ENCODE measurements around the gene ABTB2.

Gene ABTB2

GRCh38 chr11:34366522-34366921 lies 8.7 kb upstream of the ABTB2 start:
- DNase-seq = peak; percentile 60
- in situ Hi-C loops (cut with HindIII; ENCODE audit: low pct_ligation_motif_present, low pct_unique_long_range_greater_than_20kb, low sequenced_read_pairs) = no loop called here

DNA sequence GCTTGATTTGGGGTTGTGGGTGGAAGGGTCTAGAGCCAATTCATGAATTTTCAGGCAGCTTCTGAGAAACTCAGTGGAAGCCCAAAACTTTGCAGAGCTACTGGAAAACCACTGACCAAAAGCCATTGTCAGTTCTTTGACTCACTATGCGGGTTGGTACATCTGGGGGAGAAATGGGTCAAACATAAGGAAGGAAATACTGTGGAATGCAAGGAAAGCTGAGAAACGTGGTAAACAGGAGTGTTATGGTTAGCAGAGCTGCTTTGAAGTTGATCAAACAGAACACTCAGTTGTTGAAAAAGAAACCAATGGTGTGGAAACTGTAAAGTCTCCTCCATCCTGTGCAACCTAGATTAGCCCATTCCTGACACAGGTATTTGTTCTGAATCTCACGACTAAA lies 6.3 kb upstream of the ABTB2 start:
- DNase-seq = no peak
- in situ Hi-C loops (cut with HindIII; ENCODE audit: low pct_ligation_motif_present, low pct_unique_long_range_greater_than_20kb, low sequenced_read_pairs) = no loop called here

GRCh38 chr11:34363363-34364084 lies 5.7 kb upstream of the ABTB2 start:
- in situ Hi-C loops (cut with HindIII; ENCODE audit: low pct_ligation_motif_present, low pct_unique_long_range_greater_than_20kb, low sequenced_read_pairs) = no loop called here
- no peak for DNase-seq

GRCh38 chr11:34360046-34360445 lies 2.2 kb upstream of the ABTB2 start:
- in situ Hi-C loops (cut with HindIII; ENCODE audit: low pct_ligation_motif_present, low pct_unique_long_range_greater_than_20kb, low sequenced_read_pairs) = no loop called here
- no peak for DNase-seq

GRCh38 chr11:34359548-34359891 lies 1.7 kb upstream of the ABTB2 start:
- in situ Hi-C loops (cut with HindIII; ENCODE audit: low pct_ligation_motif_present, low pct_unique_long_range_greater_than_20kb, low sequenced_read_pairs) = no loop called here
- DNase-seq = no peak

DNA sequence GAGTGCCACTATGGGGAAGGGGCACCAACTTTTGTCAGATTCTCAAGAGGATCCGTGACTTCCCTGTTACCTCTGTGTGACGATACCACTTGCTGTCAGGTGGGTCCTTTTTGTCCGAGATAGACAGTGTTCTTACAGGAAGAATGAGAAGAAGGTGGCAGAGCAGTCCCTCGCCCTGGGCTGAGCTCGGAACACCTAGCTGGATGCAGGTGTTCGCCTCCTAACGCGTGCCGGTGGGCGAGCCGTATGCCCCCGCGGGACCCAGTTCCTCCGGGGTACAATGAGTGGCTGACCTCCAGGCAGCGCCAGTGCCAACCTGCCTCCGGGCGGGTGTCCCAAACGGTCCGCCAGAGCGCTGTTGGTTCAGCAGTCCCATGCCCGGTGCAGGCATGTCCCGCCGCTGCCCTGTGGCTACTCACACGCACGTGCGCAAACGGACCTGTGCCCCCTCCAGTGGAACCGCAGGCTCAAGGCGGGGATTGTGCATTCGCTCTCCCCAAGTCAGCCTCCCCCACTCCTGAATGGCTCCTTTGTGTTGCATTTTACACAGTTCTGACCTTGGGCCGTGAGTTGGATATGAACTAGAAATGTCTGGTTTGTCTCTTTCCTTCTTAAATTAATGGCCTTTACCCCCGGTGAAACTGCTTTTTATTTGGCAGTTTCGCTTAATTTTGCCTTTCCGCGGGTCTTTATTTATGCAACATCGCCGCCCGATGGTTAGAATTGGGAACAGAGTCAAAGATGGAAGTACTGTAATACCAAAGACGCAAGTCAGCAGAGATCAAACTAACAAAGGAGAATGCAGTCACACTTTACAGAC lies 1.1 kb upstream of the ABTB2 start:
- peak; percentile 81 for DNase-seq
- in situ Hi-C loops (cut with HindIII; ENCODE audit: low pct_ligation_motif_present, low pct_unique_long_range_greater_than_20kb, low sequenced_read_pairs) = no loop called here

DNA sequence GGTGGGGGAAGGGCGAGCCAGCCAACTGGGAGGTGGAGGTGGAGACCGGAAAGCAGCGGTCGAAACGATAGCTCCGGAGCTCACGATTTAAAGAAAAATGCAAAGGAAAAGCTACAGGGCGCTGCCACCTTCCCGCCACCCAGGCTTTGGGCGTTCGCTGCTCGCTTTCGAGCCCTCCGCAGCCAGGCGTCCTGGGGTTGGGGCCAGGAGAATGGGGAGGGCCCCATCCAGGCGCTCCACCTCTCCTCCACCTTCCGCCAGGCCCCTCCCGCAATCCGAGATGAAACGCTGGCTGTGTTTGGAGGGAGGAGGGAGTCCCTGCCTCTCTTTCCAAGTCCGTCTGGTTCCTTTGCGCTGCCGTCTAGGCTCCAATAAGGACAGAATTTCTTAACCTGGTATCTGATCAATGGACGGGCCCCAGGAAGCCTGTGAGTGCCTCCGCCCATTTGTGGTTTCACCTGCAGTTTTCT lies 483 bp upstream of the ABTB2 start:
- in situ Hi-C loops (cut with HindIII; ENCODE audit: low pct_ligation_motif_present, low pct_unique_long_range_greater_than_20kb, low sequenced_read_pairs) = no loop called here
- DNase-seq = peak; percentile 86

GRCh38 chr11:34356913-34357700 lies 703 bp downstream of the ABTB2 start:
- in situ Hi-C loops (cut with HindIII; ENCODE audit: low pct_ligation_motif_present, low pct_unique_long_range_greater_than_20kb, low sequenced_read_pairs) = no loop called here
- peak; percentile 24 for DNase-seq

GRCh38 chr11:34356576-34356912 lies 1.3 kb downstream of the ABTB2 start:
- in situ Hi-C loops (cut with HindIII; ENCODE audit: low pct_ligation_motif_present, low pct_unique_long_range_greater_than_20kb, low sequenced_read_pairs) = no loop called here
- DNase-seq = peak; percentile 38

DNA sequence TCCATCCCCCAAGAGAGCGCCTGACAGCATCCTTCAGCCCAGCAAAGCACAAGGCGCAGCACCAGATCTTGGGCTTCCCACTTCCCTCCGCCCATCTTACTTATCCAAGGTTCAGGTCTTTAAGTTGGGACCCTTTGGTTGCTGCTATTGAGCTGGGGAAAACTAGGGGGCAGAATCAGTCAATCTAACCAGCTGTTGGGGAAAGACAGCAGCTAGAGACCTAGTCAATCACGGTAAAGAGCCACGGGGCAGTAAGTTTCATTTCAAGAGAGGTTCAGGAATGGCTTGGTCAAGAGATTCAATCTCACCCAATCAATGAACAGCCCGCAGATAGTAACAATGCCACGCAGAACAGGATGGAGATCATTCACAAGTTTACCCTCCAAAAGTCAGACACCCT lies 1.7 kb downstream of the ABTB2 start:
- DNase-seq = peak; percentile 30
- in situ Hi-C loops (cut with HindIII; ENCODE audit: low pct_ligation_motif_present, low pct_unique_long_range_greater_than_20kb, low sequenced_read_pairs) = no loop called here

DNA sequence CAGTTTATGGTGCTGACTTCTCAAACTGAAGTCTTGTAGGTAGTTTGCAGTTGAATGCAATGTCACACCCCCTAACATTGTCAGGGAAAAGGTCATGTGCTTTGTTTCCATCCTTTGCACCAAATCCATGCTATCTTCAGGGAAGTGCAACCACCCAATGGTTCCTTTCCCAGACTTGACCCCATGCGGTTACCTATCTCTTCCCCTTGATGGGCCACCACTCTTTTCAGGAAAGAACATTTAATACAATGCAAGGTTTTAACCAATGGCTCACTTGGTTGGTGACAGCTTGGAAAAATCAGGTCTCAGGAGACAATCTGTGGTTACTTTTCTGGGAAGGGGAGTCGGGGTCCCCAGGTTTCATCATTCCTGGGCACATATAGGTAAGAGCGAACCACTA lies 2.1 kb downstream of the ABTB2 start:
- no peak for DNase-seq

GRCh38 chr11:34354782-34355181 lies 3.0 kb downstream of the ABTB2 start:
- DNase-seq = peak; percentile 19
- in situ Hi-C loops (cut with HindIII; ENCODE audit: low pct_ligation_motif_present, low pct_unique_long_range_greater_than_20kb, low sequenced_read_pairs) = no loop called here

More for the DNA sequence above, 2.1 kb downstream of the ABTB2 start:
- in situ Hi-C loops (cut with HindIII; ENCODE audit: low pct_ligation_motif_present, low pct_unique_long_range_greater_than_20kb, low sequenced_read_pairs) = no loop called here

- in situ Hi-C loops (cut with HindIII; ENCODE audit: low pct_ligation_motif_present, low pct_unique_long_range_greater_than_20kb, low sequenced_read_pairs) = no loop called here
- DNase-seq = no peak
These were observed 3.9 kb downstream of the ABTB2 start for GRCh38 chr11:34353881-34354280.

- no peak for DNase-seq
- in situ Hi-C loops (cut with HindIII; ENCODE audit: low pct_ligation_motif_present, low pct_unique_long_range_greater_than_20kb, low sequenced_read_pairs) = no loop called here
These were observed 5.9 kb downstream of the ABTB2 start for GRCh38 chr11:34351687-34352469.

DNA sequence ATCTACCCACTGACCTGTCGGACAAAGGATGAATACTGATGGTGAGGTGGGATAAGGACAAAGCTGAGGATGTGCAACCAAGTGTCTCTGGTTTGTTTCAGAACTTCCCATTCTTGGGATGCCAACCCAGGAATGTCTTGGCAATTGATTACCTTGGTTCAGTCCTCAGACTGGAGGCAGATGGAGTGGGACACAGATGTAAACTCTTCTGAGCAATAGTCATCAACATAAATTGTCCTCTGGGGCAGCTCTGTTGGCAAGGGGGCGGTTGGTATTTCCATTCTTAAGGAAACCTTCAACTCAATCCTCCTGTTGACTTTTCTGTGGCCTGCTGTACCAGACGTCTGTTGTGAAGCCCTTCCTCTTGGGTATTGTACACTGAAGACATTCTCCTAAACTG lies 6.8 kb downstream of the ABTB2 start:
- DNase-seq = no peak
- in situ Hi-C loops (cut with HindIII; ENCODE audit: low pct_ligation_motif_present, low pct_unique_long_range_greater_than_20kb, low sequenced_read_pairs) = no loop called here

- in situ Hi-C loops (cut with HindIII; ENCODE audit: low pct_ligation_motif_present, low pct_unique_long_range_greater_than_20kb, low sequenced_read_pairs) = no loop called here
- DNase-seq = no peak
These were observed 7.9 kb downstream of the ABTB2 start for GRCh38 chr11:34349882-34350281.

GRCh38 chr11:34348919-34349318 lies 8.9 kb downstream of the ABTB2 start:
- no peak for DNase-seq
- in situ Hi-C loops (cut with HindIII; ENCODE audit: low pct_ligation_motif_present, low pct_unique_long_range_greater_than_20kb, low sequenced_read_pairs) = no loop called here

DNA sequence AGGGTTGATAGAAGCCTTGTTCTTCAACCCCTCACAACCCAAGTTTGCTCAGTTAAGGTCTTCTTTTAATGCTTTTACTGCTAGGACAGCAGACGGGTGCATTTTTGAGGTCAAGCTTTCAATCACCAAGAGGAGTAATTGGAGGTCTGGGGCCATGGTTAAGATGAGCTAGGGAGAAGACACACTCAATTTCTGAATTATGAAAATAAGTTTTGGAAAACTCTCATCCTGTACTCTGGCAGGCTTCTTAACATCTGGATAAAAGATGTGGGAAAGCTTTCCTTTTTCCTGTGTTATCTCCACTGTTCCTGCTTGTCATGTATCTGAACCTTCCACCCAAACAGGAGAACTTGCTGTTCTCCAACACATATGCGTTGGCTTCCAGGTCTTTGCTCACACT lies 9.7 kb downstream of the ABTB2 start:
- in situ Hi-C loops (cut with HindIII; ENCODE audit: low pct_ligation_motif_present, low pct_unique_long_range_greater_than_20kb, low sequenced_read_pairs) = no loop called here
- DNase-seq = no peak

- DNase-seq = peak; percentile 38
- in situ Hi-C loops (cut with HindIII; ENCODE audit: low pct_ligation_motif_present, low pct_unique_long_range_greater_than_20kb, low sequenced_read_pairs) = no loop called here
These were observed 11.3 kb downstream of the ABTB2 start for GRCh38 chr11:34346551-34346950.
